ENCODE results near the gene CNR2. TPM values are rescaled to one million over a fixed set of nuclear protein-coding genes. Genes with fewer than 3 reads are reported as not detected.

Gene CNR2
- total RNA-seq = not detected in 2 replicates

DNA sequence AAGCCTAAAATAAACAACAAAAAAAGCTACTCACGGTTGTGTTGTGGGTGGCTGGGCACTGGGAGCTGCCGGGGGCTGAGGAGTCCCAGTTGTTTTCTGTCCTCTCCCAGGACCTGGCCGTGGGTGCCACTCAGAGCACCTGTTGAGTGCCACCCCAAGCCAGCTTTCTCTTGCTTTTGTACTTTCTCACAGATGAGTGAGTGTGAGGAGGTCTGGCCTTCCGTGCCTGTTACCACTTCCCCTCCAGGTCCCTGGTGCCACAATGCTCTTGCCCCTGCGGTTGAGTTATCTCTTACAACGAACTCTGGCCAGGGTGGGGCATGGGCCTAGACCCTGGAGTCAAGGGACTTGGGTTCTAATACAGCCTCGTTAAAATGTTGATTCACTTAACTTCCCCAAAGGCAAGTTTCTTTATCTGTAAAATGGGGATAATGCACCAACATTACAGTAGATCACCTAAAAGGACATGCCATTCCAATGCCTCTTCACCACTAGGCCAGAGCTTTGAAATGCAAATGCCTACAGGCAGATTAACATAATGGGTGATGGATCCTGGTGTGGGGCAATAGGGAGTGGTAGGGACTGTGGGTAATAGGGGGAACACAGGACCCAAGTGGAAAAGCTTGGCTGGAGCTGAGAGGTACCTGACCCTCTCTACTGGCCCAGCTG is at the start of gene CNR2:
Gene CNR2, minus strand, starts transcription at position 151 of the 669 bp plus-strand sequence. CDS start 37,745 bp downstream, outside the sequence.

DNA sequence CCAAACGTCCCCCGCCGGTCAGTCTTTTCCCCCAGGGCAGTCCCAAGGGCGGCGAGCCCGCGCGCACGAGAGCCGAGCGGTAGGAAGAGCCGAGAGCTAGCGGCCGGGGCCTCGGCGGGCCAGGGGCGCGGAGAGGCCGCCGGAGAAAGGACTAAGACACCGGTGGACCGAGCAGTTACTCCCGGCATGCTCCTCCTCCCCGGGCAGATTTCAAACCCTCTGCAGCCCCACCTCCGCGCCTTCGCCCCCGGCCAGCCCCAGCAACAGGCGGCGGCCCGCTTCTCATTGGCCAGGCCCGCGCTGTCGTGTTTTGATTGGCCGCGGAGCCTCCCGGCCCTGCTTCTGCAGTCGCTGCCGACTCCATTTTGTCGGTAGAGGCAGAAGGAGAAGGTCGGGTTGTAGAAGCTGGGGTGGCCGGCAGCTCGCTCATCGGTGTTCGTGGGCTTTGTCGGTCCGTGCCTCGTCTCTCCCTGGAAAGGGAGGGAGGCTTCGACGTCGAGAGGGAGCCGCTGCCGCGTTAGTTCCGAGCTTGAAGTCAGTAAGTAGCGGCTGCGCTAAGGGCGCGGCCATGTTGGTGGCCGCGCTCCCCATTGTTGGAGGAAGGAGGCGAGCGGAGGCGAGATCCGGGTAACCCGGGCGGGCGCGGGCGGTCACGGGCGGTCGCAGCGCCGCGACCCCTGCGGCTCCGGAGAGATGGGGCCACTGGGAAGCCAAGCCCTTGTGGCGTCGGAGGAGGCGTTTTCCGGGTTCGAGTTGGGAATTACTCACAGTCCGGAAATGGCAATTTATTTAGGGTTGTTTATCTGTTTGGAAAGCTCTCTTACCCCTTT is 46.5 kb upstream of the CNR2 start, which contains the start of gene PNRC2:
Gene PNRC2, plus strand, starts transcription at position 368 of the 830 bp plus-strand sequence. CDS start 1,630 bp downstream, outside the sequence.

DNA sequence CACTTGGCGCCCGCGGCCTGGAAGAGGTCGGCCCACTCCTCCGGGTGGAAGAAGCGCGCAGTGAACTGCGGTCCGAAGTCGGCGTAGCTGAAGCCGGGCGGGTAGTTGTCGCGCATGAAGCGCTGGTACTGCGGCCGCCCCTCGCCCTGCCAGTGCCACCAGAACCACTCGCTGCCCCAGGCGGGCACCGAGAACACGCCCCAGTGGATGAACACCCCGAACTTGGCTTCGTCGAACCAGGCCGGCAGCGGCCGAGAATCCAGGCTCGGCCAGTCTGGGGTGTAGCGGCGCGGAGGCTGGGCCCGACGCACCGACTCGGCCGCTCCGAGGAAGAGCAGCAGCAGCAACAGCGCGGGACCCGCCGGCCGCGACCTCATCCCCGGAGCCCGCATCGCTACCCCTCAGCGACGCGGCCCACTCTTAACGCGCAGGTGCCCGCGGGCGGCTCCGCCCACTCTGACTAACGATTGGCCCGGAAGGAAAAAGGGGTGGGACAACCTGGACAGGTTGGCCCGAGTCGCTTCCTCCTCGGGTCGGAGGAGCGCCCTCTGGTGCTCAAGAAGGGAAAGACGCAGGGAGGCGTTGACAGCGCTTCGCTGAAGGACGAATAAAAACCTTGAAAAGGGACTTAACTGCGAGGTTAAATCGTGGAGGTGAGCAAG is 45.1 kb downstream of the CNR2 start, which contains the start of gene FUCA1:
Gene FUCA1, minus strand, starts transcription at position 396 of the 662 bp plus-strand sequence. Its CDS starts 4 bp downstream, at position 392.

DNA sequence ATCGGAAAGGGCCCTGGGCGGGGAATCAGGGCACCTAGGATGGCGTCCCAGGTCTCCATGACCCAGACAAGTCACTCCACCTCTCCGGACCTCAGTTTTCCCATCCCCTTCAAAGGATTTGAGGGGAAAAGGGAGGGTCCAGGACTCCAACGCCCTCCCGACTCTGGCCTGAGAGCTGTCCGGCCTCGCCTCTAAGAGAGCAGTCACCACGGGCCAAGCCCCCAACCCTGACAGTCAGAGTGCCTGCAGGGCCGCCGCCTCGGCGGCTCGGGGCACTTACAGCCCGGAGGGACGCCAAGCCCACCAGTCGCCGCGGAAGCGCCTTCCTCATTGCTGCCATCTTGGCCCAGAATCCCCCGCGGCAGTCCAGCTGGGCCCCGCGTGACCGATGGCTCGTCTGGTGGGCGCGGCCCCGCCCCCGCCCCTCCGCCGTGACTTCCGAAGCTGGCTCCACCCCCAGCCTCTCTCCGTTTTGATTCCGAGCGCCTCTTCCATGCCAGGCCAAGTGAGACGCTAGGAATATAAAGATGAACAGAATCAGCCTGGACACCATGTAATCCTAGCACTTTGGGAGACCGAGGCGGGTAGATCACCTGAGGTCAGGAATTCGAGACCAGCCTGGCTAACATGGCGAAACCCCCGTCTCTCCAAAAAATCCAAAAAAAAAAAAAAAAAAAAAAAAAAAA is 87.9 kb downstream of the CNR2 start, which contains the start of gene HMGCL:
Gene HMGCL, minus strand, starts transcription at position 354 of the 686 bp plus-strand sequence. Its CDS starts 14 bp downstream, at position 340.

Other genes starting within 250 kb of the CNR2 start
- 1,631 and 1,774 TPM in 2 replicates for gene RPL11, start 221.6 kb downstream of the CNR2 start, total RNA-seq
- 21.9 and 22.7 TPM in 2 replicates for gene ELOA, start 169.9 kb downstream of the CNR2 start, total RNA-seq
- gene PITHD1, start 134.9 kb downstream of the CNR2 start, total RNA-seq = 31.3 and 49.8 TPM in 2 replicates
- gene LYPLA2, start 122.2 kb downstream of the CNR2 start, total RNA-seq = 82.4 and 125 TPM in 2 replicates
- gene GALE, start 112.6 kb downstream of the CNR2 start, total RNA-seq = 11.7 and 13.5 TPM in 2 replicates
- 43.5 and 49.2 TPM in 2 replicates for gene HMGCL, start 87.9 kb downstream of the CNR2 start, total RNA-seq
- gene FUCA1, start 45.1 kb downstream of the CNR2 start, total RNA-seq = 12.8 and 15.1 TPM in 2 replicates
- 104 and 144 TPM in 2 replicates for gene PNRC2, start 46.5 kb upstream of the CNR2 start, total RNA-seq
- gene SRSF10, start 67.0 kb upstream of the CNR2 start, total RNA-seq = 65.5 and 80.4 TPM in 2 replicates
- gene MYOM3, start 198.8 kb upstream of the CNR2 start, total RNA-seq = not detected in 2 replicates
- not detected in 2 replicates for gene IL22RA1, start 229.8 kb upstream of the CNR2 start, total RNA-seq

All from dermis lymphatic vessel endothelial cell (primary cell).